ENCODE results near the gene KCNK3.

DNA sequence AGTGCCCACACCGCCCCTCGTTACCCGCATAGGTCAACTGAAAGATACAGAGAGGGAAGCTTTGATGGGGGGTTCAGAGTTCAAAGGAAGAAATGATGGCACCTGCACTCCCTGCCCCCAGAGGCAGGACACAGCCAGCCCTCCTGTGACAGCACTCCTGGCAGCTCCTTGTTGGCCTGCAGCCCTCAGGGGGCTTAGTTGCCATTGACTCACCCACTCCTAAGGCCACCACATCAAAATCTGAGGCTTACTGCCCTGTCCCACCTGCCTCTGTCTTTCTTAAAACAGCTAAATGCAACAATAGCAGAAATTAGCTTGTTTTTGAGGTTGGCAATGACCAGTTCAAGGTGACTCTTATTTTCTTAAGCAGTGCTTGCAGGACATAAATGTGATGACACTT is 39.9 kb downstream of the KCNK3 start:
- TF ChIP-seq ZNF354B (CRISPR knock-in tag; IDR thresholded peaks at IDR 0.05) (no peak), PAF1 (CRISPR knock-in tag; IDR thresholded peaks at IDR 0.05) (no peak), EHMT2 (IDR thresholded peaks at IDR 0.05; ENCODE audit: borderline replicate concordance, low read depth, low read length) (no peak), RFX5 (IDR thresholded peaks at IDR 0.05; ENCODE audit: low read depth, low read length) (no peak), ZSCAN31 (CRISPR knock-in tag; IDR thresholded peaks at IDR 0.05; ENCODE audit: low read depth) (no peak)
- TF ChIP-seq, protein P1, sequence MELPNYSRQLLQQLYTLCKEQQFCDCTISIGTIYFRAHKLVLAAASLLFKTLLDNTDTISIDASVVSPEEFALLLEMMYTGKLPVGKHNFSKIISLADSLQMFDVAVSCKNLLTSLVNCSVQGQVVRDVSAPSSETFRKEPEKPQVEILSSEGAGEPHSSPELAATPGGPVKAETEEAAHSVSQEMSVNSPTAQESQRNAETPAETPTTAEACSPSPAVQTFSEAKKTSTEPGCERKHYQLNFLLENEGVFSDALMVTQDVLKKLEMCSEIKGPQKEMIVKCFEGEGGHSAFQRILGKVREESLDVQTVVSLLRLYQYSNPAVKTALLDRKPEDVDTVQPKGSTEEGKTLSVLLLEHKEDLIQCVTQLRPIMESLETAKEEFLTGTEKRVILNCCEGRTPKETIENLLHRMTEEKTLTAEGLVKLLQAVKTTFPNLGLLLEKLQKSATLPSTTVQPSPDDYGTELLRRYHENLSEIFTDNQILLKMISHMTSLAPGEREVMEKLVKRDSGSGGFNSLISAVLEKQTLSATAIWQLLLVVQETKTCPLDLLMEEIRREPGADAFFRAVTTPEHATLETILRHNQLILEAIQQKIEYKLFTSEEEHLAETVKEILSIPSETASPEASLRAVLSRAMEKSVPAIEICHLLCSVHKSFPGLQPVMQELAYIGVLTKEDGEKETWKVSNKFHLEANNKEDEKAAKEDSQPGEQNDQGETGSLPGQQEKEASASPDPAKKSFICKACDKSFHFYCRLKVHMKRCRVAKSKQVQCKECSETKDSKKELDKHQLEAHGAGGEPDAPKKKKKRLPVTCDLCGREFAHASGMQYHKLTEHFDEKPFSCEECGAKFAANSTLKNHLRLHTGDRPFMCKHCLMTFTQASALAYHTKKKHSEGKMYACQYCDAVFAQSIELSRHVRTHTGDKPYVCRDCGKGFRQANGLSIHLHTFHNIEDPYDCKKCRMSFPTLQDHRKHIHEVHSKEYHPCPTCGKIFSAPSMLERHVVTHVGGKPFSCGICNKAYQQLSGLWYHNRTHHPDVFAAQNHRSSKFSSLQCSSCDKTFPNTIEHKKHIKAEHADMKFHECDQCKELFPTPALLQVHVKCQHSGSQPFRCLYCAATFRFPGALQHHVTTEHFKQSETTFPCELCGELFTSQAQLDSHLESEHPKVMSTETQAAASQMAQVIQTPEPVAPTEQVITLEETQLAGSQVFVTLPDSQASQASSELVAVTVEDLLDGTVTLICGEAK (IDR thresholded peaks at IDR 0.05), result no peak
- TF ChIP-seq, protein P1 (CRISPR knock-in tag; IDR thresholded peaks at IDR 0.05), result no peak

All from HepG2 (cell line).